GM06990 (cell line): ENCODE data around the gene TNRC18.
"Not testable (repeated sequence)": the region's sequence is repeated elsewhere in the genome, so short reads cannot be mapped to it uniquely, and the experiment has no call there.

Source experiments
- DNase-seq: peaks from one replicate; pipeline ENCODE4 v3.0.0-alpha.2; 2011; ENCODE audit not compliant: insufficient read length; ENCODE audit errors: extremely low read depth
- H3K27me3 ChIP-seq: replicated peaks from 2 replicates; pipeline ENCODE4 v1.6.0; 2011; ENCODE audit warnings: low read length; ENCODE audit not compliant: control insufficient read depth, insufficient read depth
- H3K36me3 ChIP-seq: 2 replicates; pipeline ENCODE4 v1.5.1; 2011; ENCODE audit warnings: low read length; ENCODE audit not compliant: control insufficient read depth, insufficient read depth
- H3K4me3 ChIP-seq: replicated peaks from 2 replicates; pipeline ENCODE4 v1.5.1; 2011; ENCODE audit warnings: low read depth, mild to moderate bottlenecking, control low read depth, low read length
- TF ChIP-seq, protein P1 (sequence below): IDR thresholded peaks from 2 replicates; pipeline ENCODE4 v1.5.1; 2011; ENCODE audit warnings: low read length, control low read depth, mild to moderate bottlenecking, inconsistent platforms; ENCODE audit not compliant: insufficient read depth, poor library complexity, severe bottlenecking

Gene TNRC18

GRCh38 chr7:5270788-5271187 lies 152.8 kb downstream of the TNRC18 start:
- H3K36me3 ChIP-seq = no peaks in the 10 kb centered on the region
- no peaks in the 10 kb centered on the region for H3K27me3 ChIP-seq
- no peak overlapping the region for H3K4me3 ChIP-seq
- TF ChIP-seq, protein P1, sequence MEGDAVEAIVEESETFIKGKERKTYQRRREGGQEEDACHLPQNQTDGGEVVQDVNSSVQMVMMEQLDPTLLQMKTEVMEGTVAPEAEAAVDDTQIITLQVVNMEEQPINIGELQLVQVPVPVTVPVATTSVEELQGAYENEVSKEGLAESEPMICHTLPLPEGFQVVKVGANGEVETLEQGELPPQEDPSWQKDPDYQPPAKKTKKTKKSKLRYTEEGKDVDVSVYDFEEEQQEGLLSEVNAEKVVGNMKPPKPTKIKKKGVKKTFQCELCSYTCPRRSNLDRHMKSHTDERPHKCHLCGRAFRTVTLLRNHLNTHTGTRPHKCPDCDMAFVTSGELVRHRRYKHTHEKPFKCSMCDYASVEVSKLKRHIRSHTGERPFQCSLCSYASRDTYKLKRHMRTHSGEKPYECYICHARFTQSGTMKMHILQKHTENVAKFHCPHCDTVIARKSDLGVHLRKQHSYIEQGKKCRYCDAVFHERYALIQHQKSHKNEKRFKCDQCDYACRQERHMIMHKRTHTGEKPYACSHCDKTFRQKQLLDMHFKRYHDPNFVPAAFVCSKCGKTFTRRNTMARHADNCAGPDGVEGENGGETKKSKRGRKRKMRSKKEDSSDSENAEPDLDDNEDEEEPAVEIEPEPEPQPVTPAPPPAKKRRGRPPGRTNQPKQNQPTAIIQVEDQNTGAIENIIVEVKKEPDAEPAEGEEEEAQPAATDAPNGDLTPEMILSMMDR = no peak
- no peak for DNase-seq

- H3K36me3 ChIP-seq, H3K4me3 ChIP-seq, H3K27me3 ChIP-seq, DNase-seq: not testable (repeated sequence)
Measured at GRCh38 chr7:5269992-5270657, 153.5 kb downstream of the TNRC18 start.

- H3K27me3 ChIP-seq, H3K36me3 ChIP-seq, DNase-seq, H3K4me3 ChIP-seq: not testable (repeated sequence)
Measured at GRCh38 chr7:5267829-5268228, 155.8 kb downstream of the TNRC18 start.

DNA sequence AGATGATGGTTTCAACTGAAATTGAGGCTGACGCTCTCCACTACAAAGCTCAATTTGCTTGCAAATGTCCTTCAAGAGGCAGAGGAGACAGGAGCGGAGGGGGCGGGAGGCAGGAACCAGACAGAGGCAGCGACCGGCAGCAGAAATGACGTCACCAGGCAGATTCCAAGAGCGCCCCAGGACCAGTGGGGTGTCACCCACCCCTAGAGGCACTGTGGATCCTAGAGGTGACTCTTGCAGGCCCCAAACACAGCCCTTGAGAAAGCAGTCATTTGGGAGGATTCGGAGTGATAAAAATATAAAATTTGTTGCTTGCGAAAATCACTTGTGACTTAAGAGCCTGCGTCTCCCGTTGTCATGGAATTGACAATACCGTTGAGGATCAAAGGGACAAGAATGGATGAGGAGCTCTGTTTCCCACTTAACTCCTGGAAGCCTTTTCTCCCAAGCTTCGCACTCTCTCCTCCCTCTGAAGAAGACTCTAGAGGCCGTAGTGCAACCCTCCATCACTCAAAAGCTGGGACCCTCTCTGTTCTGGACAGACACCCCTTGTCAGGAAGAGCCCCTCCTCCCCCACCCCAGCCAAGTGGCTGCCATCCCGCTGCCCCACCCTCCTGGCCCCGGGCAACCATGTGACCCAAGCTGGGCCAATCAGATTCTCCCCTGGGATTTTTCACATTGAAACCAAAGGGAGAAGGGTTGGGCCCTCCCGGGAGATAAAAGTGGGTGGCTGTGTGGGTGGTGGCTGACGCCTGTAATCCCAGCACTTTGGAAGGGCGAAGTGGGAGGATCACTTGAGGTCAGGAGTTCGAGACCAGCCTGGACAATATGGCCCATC lies 157.2 kb downstream of the TNRC18 start:
- H3K36me3 ChIP-seq = no peaks in the 10 kb centered on the region
- no peaks in the 10 kb centered on the region for H3K27me3 ChIP-seq
- DNase-seq = no peak
- H3K4me3 ChIP-seq = no peak overlapping the region
- TF ChIP-seq, protein P1 = no peak

- H3K36me3 ChIP-seq = no peaks in the 10 kb centered on the region
- no peaks in the 10 kb centered on the region for H3K27me3 ChIP-seq
- TF ChIP-seq, protein P1 = no peak
- H3K4me3 ChIP-seq = no peak overlapping the region
- no peak for DNase-seq
Measured at GRCh38 chr7:5265320-5266190, 158.1 kb downstream of the TNRC18 start.

GRCh38 chr7:5263066-5263465 lies 160.6 kb downstream of the TNRC18 start:
- DNase-seq, H3K27me3 ChIP-seq: not testable (repeated sequence)

DNA sequence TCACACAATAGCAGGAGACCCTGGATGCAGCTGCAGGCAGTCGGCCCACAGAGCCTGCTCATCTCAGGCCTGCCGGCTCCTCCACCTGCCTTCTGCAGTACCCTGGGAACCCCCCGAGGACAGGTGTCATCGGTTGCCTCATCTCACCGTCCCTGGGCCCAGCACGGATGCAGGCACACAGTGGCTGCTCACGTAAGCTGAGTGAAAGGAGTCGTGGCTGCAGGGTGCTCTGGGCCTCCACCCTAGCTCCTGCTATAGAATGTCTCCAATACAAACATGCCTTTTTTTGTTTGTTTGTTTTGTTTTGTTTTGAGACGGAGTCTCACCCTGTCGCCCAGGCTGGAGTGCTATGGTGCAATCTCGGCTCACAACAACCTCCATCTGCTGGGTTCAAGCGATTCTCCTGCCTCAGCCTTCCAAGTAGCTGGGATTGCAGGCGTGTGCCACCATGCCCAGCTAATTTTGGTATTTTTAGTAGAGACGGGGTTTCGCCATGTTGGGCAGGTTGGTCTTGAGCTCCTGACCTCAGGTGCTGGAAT lies 163.0 kb downstream of the TNRC18 start:
- not testable (repeated sequence) for H3K36me3 ChIP-seq, H3K27me3 ChIP-seq, H3K4me3 ChIP-seq, DNase-seq

More at GRCh38 chr7:5263066-5263465, 160.6 kb downstream of the TNRC18 start:
- not testable (repeated sequence) for H3K4me3 ChIP-seq, H3K36me3 ChIP-seq
